Kidney (tissue), 14 donors: Measurements from ENCODE around the gene MALL. TPM values are rescaled to one million over a fixed set of nuclear protein-coding genes. Genes with fewer than 3 reads are reported as not detected.
"Not testable (repeated sequence)": the region's sequence is repeated elsewhere in the genome, so short reads cannot be mapped to it uniquely, and the experiment has no call there.

Experiments used
- DNase-seq, 5 donors: peaks; one replicate each; pipeline ENCODE4 v3.0.0-alpha.2; 2013 to 2020
- FAIRE-seq: peaks from 2 replicates; lab custom pipeline; 2012; peaks lifted over from hg19 to GRCh38; lab: Jason Lieb, UNC
- H3K27ac ChIP-seq, 2 donors: one replicate each; pipeline ENCODE4 v1.7.0; 2013; ENCODE audit warnings: low read depth in 2 of 2, low read length in 2 of 2, inconsistent platforms in 1 of 2
- H3K27me3 ChIP-seq: one replicate; pipeline ENCODE4 v1.7.1; 2013; ENCODE audit warnings: low read length, inconsistent platforms; ENCODE audit not compliant: control insufficient read depth, insufficient read depth
- H3K36me3 ChIP-seq, 3 donors: one replicate each; pipeline versions ENCODE4 v1.7.0 to v1.7.1; 2013; ENCODE audit warnings: low read length in 3 of 3, control low read depth in 1 of 3, inconsistent platforms in 1 of 3; ENCODE audit not compliant: insufficient read depth in 3 of 3, control insufficient read depth in 2 of 3
- H3K4me1 ChIP-seq, 3 donors: one replicate each; pipeline versions ENCODE4 v1.7.0 to v1.7.1; 2013; ENCODE audit warnings: low read length in 3 of 3, inconsistent platforms in 1 of 3, low read depth in 1 of 3; ENCODE audit not compliant: control insufficient read depth in 2 of 3, insufficient read depth in 2 of 3
- H3K4me3 ChIP-seq, 3 donors: one replicate each; pipeline versions ENCODE4 v1.7.0 to v1.8.1; 2013; ENCODE audit warnings: low read length in 3 of 3, control low read depth in 1 of 3, inconsistent platforms in 1 of 3
- H3K9ac ChIP-seq, 3 donors: one replicate each; pipeline versions ENCODE4 v1.7.0 to v1.7.1; 2013; ENCODE audit warnings: low read length in 3 of 3, control low read depth in 1 of 3, inconsistent platforms in 1 of 3
- H3K9me3 ChIP-seq, 3 donors: one replicate each; pipeline versions ENCODE4 v1.7.0 to v1.7.1; 2013; ENCODE audit warnings: low read length in 3 of 3, control low read depth in 1 of 3, inconsistent platforms in 1 of 3; ENCODE audit not compliant: control insufficient read depth in 2 of 3, insufficient read depth in 1 of 3
- intact Hi-C: fragments of 100-400 bp; cut with DNase I; formaldehyde crosslinking; loops from one replicate; pipeline ENCODE4 v1.11.1; 2022
- polyA plus RNA-seq: library from polyadenylated mRNA; stranded (reverse); fragments of 350-450 nt; fragmentation: Illumina TruSeq; extraction: RNeasy Lipid Tissue Mini Kit (QIAGEN cat#74804); gene quantifications from one replicate; pipeline ENCODE4 v1.2.3, GENCODE V29; 2014; ENCODE audit warnings: low read depth, low replicate concordance; ENCODE audit not compliant: insufficient read depth
- total RNA-seq: library from RNA; stranded (reverse); fragmentation: NEBNext Ultra II Directional; extraction: Animal tissue kit (Norgen Biotek cat#: 25700); gene quantifications from one replicate; pipeline ENCODE4 v1.2.1, GENCODE V29; 2021
- TF ChIP-seq, protein P1 (sequence below): IDR thresholded peaks from 3 replicates; pipeline ENCODE4 v1.5.1; 2012; ENCODE audit warnings: mild to moderate bottlenecking, moderate library complexity, borderline replicate concordance; ENCODE audit not compliant: insufficient read depth; ENCODE audit errors: extremely low read depth
- donor health status: control.
- donor health status: control.
- donor health status: control.
- donor health status: control.
- donor health status: control.
- donor health status: DM: yes; HTN: yes; CAD: no.
- donor health status: Normal renal cell carcinoma (clear cell type).

Gene MALL
- total and polyA plus RNA-seq, 2 donors from 2014 or later: 9.7 to 26.2 TPM

GRCh38 chr2:110113961-110114591 is 1.5 kb downstream of the MALL start:
- peak overlapping the region in 1 of 2 donors; percentile 29 for H3K27ac ChIP-seq
- peaks cover 12% of the 10 kb centered on the region for H3K27me3 ChIP-seq
- no peaks in the 10 kb centered on the region for H3K9me3 ChIP-seq
- intact Hi-C loops: no loop called here
- no peak overlapping the region for H3K9ac ChIP-seq
- no peak overlapping the region for H3K4me3 ChIP-seq
- TF ChIP-seq, protein P1, sequence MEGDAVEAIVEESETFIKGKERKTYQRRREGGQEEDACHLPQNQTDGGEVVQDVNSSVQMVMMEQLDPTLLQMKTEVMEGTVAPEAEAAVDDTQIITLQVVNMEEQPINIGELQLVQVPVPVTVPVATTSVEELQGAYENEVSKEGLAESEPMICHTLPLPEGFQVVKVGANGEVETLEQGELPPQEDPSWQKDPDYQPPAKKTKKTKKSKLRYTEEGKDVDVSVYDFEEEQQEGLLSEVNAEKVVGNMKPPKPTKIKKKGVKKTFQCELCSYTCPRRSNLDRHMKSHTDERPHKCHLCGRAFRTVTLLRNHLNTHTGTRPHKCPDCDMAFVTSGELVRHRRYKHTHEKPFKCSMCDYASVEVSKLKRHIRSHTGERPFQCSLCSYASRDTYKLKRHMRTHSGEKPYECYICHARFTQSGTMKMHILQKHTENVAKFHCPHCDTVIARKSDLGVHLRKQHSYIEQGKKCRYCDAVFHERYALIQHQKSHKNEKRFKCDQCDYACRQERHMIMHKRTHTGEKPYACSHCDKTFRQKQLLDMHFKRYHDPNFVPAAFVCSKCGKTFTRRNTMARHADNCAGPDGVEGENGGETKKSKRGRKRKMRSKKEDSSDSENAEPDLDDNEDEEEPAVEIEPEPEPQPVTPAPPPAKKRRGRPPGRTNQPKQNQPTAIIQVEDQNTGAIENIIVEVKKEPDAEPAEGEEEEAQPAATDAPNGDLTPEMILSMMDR: no peak
- DNase-seq (peak in 2 of 5 donors; percentile 38 to 75), FAIRE-seq (no peak)
- H3K36me3 ChIP-seq: no peaks in the 10 kb centered on the region
- H3K4me1 ChIP-seq: peaks cover 0 to 9% (median 0%) of the 10 kb centered on the region in 3 donors

DNA sequence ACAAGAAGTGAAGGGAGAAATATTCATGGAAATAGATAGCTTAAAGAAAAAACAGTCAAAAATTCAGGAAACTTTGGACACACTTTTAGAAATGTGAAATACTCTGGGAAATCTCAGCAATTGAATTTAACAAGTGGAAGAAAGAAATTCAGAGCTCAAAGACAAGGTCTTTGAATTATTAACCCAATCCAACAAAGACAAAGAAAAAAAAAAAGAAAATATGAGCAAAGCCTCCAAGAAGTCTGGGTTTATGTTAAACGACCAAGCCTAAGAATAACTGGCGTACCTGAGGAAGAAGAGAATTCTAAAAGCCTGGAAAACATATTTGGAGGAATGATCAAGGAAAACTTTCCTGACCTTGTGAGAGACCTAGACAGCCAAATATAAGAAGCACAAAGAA is 7.3 kb downstream of the MALL start:
- H3K9ac ChIP-seq, H3K36me3 ChIP-seq, H3K9me3 ChIP-seq, H3K4me3 ChIP-seq, FAIRE-seq, H3K27ac ChIP-seq, intact Hi-C loops, H3K4me1 ChIP-seq, DNase-seq, H3K27me3 ChIP-seq: not testable (repeated sequence)

- no peaks in the 10 kb centered on the region for H3K9me3 ChIP-seq
- FAIRE-seq: no peak
- TF ChIP-seq, protein P1: no peak
- peaks cover 0 to under 1% (median 0%) of the 10 kb centered on the region in 3 donors for H3K4me1 ChIP-seq
- intact Hi-C loops: no loop called here
- H3K9ac ChIP-seq: no peak overlapping the region
- no peaks in the 10 kb centered on the region for H3K27me3 ChIP-seq
- H3K27ac ChIP-seq: no peak overlapping the region
- peak in 1 of 5 donors; percentile 21 for DNase-seq
- H3K36me3 ChIP-seq: no peaks in the 10 kb centered on the region
- no peak overlapping the region for H3K4me3 ChIP-seq
Observed at GRCh38 chr2:110107092-110108079, 8.2 kb downstream of the MALL start.

GRCh38 chr2:110106642-110107041 is 9.0 kb downstream of the MALL start:
- FAIRE-seq: no peak
- Histone ChIP-seq H3K4me1 (peaks cover 0 to 8% (median 6%) of the 10 kb centered on the region in 3 donors), H3K36me3 (no peaks in the 10 kb centered on the region), H3K4me3 (no peak overlapping the region), H3K9ac (no peak overlapping the region), H3K27me3 (no peaks in the 10 kb centered on the region), H3K27ac (no peak overlapping the region), H3K9me3 (no peaks in the 10 kb centered on the region)
- DNase-seq: peak in 1 of 5 donors; percentile 8
- intact Hi-C loops: no loop called here
- TF ChIP-seq, protein P1: no peak
